Chondrocyte (in vitro differentiated cells): ENCODE data around the gene PTPRN2. TPM values are rescaled to one million over a fixed set of nuclear protein-coding genes. Genes with fewer than 3 reads are reported as not detected.
A peak's percentile ranks its signal among the peaks of the same experiment; 100 is the strongest.

Source experiments
- DNase-seq: peaks from one replicate; pipeline ENCODE4 v3.0.0; 2021; ENCODE audit warnings: mixed read lengths, low spot score
- H3K27ac Mint-ChIP-seq: one replicate; pipeline ENCODE4 v1.8.0; 2021; ENCODE audit warnings: mild to moderate bottlenecking, moderate library complexity, mixed read lengths; ENCODE audit not compliant: unreplicated experiment
- H3K27me3 Mint-ChIP-seq: 2 replicates; pipeline ENCODE4 v1.8.0; 2021; ENCODE audit warnings: low read depth, mixed read lengths
- H3K36me3 Mint-ChIP-seq: 2 replicates; pipeline ENCODE4 v1.8.0; 2021; ENCODE audit warnings: low read depth, mixed read lengths
- H3K4me1 Mint-ChIP-seq: 2 replicates; pipeline ENCODE4 v1.8.0; 2021; ENCODE audit warnings: low read depth, mild to moderate bottlenecking, mixed read lengths
- H3K4me3 Mint-ChIP-seq: one replicate; pipeline ENCODE4 v1.8.0; 2021; ENCODE audit warnings: mild to moderate bottlenecking, moderate library complexity, mixed read lengths; ENCODE audit not compliant: unreplicated experiment
- H3K9me3 Mint-ChIP-seq: 2 replicates; pipeline ENCODE4 v1.8.0; 2021; ENCODE audit warnings: low read depth, mixed read lengths
- CTCF ChIP-seq: fragments of 200-600 bp; sonication (generic); IDR thresholded peaks from 2 replicates; pipeline ENCODE4 v1.5.0; 2021; ENCODE audit warnings: antibody characterized with exemption, mild to moderate bottlenecking, moderate library complexity
- total RNA-seq: library from RNA; stranded (reverse); gene quantifications from 3 replicates; pipeline ENCODE4 v1.2.1, GENCODE V29; 2021

Gene PTPRN2
- total RNA-seq, 1 donor from 2014 or later = 0.30 TPM

- no peak overlapping the region for H3K4me3 Mint-ChIP-seq
- no peaks in the 10 kb centered on the region for H3K9me3 Mint-ChIP-seq
- DNase-seq = peak; percentile 65
These were observed 759.4 kb downstream of the PTPRN2 start for GRCh38 chr7:157828190-157828589.

GRCh38 chr7:157827863-157828160, 759.8 kb downstream of the PTPRN2 start:
- Mint-ChIP-seq H3K36me3 (no peaks in the 10 kb centered on the region), H3K4me1 (no peaks in the 10 kb centered on the region), H3K9me3 (no peaks in the 10 kb centered on the region), H3K27me3 (peaks cover 3% of the 10 kb centered on the region), H3K4me3 (no peak overlapping the region), H3K27ac (no peak overlapping the region)
- no peak for TF ChIP-seq CTCF
- DNase-seq = no peak

More at GRCh38 chr7:157828190-157828589, 759.4 kb downstream of the PTPRN2 start:
- H3K4me1 Mint-ChIP-seq = no peaks in the 10 kb centered on the region
- no peaks in the 10 kb centered on the region for H3K36me3 Mint-ChIP-seq
- H3K27ac Mint-ChIP-seq = no peak overlapping the region
- no peak for TF ChIP-seq CTCF
- peaks cover 3% of the 10 kb centered on the region for H3K27me3 Mint-ChIP-seq

GRCh38 chr7:157827045-157827862, 760.4 kb downstream of the PTPRN2 start:
- peak; percentile 81 for DNase-seq
- no peaks in the 10 kb centered on the region for H3K36me3 Mint-ChIP-seq
- no peak overlapping the region for H3K4me3 Mint-ChIP-seq
- no peaks in the 10 kb centered on the region for H3K9me3 Mint-ChIP-seq
- H3K27me3 Mint-ChIP-seq = peaks cover 3% of the 10 kb centered on the region
- H3K4me1 Mint-ChIP-seq = no peaks in the 10 kb centered on the region
- no peak overlapping the region for H3K27ac Mint-ChIP-seq
- no peak for TF ChIP-seq CTCF

- H3K36me3 Mint-ChIP-seq = no peaks in the 10 kb centered on the region
- DNase-seq = peak; percentile 60
- no peaks in the 10 kb centered on the region for H3K4me1 Mint-ChIP-seq
- no peak overlapping the region for H3K4me3 Mint-ChIP-seq
- H3K9me3 Mint-ChIP-seq = no peaks in the 10 kb centered on the region
- TF ChIP-seq CTCF = no peak
- no peaks in the 10 kb centered on the region for H3K27me3 Mint-ChIP-seq
- H3K27ac Mint-ChIP-seq = no peak overlapping the region
These were observed 761.1 kb downstream of the PTPRN2 start for GRCh38 chr7:157826566-157826965.

- Mint-ChIP-seq H3K36me3 (no peaks in the 10 kb centered on the region), H3K4me1 (no peaks in the 10 kb centered on the region), H3K4me3 (no peak overlapping the region), H3K27me3 (no peaks in the 10 kb centered on the region), H3K27ac (no peak overlapping the region), H3K9me3 (no peaks in the 10 kb centered on the region)
- no peak for DNase-seq
- no peak for TF ChIP-seq CTCF
These were observed 762.3 kb downstream of the PTPRN2 start for GRCh38 chr7:157825325-157825724.
